ENCODE data around the gene TIPIN. TPM values are rescaled to one million over a fixed set of nuclear protein-coding genes. Genes with fewer than 3 reads are reported as not detected.
A peak's percentile ranks its signal among the peaks of the same experiment; 100 is the strongest.
"Not testable (repeated sequence)": the region's sequence is repeated elsewhere in the genome, so short reads cannot be mapped to it uniquely, and the experiment has no call there.

The TIPIN gene
- total RNA-seq, 1 donor from 2014 or later: 4.6 TPM

DNA sequence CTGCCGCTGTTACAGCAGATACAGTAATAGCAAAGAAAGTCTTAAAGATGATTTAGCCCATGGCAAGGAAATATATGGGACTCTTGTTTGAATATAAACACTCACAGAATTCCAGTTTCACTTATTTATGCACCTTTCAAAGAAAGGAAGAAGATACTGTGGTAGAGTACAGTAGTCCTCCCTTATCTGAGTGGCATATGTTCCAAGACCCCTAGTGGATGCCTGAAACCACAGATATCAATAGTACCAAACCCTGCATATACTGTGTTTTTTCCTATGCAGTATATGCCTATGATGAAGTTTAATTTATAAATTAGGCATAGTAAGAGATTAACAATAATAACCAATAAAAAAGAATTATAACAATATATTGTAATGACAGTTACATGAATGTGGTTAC is 38.4 kb upstream of the TIPIN start:
- H3K4me3 ChIP-seq: no peak overlapping the region
- H3K27ac ChIP-seq: no peak overlapping the region
- H3K4me1 ChIP-seq: peaks cover 16% of the 10 kb centered on the region
- intact Hi-C loops (cut with DNase I): no loop called here
- TF ChIP-seq, protein P1, sequence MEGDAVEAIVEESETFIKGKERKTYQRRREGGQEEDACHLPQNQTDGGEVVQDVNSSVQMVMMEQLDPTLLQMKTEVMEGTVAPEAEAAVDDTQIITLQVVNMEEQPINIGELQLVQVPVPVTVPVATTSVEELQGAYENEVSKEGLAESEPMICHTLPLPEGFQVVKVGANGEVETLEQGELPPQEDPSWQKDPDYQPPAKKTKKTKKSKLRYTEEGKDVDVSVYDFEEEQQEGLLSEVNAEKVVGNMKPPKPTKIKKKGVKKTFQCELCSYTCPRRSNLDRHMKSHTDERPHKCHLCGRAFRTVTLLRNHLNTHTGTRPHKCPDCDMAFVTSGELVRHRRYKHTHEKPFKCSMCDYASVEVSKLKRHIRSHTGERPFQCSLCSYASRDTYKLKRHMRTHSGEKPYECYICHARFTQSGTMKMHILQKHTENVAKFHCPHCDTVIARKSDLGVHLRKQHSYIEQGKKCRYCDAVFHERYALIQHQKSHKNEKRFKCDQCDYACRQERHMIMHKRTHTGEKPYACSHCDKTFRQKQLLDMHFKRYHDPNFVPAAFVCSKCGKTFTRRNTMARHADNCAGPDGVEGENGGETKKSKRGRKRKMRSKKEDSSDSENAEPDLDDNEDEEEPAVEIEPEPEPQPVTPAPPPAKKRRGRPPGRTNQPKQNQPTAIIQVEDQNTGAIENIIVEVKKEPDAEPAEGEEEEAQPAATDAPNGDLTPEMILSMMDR (IDR thresholded peaks at IDR 0.05): no peak
- no peak for ATAC-seq
- no peak for DNase-seq
- no peaks in the 10 kb centered on the region for H3K27me3 ChIP-seq
- no peaks in the 10 kb centered on the region for H3K9me3 ChIP-seq
- H3K36me3 ChIP-seq: no peaks in the 10 kb centered on the region

DNA sequence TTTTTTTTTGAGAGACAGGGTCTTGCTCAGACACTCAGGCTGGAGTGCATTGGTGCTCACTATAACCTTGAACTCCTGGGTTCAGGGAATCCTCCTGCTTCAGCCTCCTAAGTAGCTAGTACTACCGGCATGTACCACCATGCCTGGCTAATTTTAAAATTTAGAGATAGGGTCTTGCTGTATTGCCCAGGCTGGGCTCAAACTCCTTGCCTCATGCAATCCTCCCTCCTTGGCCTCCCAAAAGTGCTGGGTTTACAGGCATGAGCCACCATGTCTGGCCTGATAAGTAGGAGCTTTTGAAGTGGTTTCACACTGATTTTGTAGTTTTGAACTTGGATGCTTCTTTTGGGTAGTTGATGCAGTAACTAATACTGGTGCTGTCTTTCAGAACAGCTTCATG is 38.0 kb upstream of the TIPIN start:
- DNase-seq: no peak
- Histone ChIP-seq H3K36me3 (no peaks in the 10 kb centered on the region), H3K4me1 (peaks cover 21% of the 10 kb centered on the region), H3K27me3 (no peaks in the 10 kb centered on the region), H3K27ac (no peak overlapping the region), H3K4me3 (no peak overlapping the region), H3K9me3 (no peaks in the 10 kb centered on the region)
- intact Hi-C loops (cut with DNase I): no loop called here
- TF ChIP-seq, protein P1 (IDR thresholded peaks at IDR 0.05): no peak
- ATAC-seq: no peak

DNA sequence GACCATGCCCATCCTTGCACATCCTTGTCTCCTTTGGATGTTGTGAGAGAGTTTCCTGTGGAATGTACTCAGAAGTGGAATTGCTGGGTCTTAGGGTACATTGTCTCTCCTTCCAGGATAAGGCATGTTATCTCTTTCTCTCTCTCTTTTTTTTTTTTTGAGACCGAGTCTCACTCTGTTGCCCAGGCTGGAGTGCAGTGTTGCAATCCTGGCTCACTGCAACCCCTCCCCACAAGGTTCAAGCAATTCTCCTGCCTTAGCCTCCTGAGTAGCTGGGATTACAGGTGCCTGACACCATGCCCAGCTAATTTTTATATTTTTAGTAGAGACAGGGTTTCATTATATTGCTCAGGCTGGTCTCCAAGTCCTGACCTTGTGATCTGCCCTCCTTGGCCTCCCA is 36.6 kb upstream of the TIPIN start:
- intact Hi-C loops (cut with DNase I); H3K36me3 ChIP-seq; DNase-seq; H3K27ac ChIP-seq; ATAC-seq; H3K9me3 ChIP-seq; H3K27me3 ChIP-seq; H3K4me3 ChIP-seq: not testable (repeated sequence)
- peaks cover 35% of the 10 kb centered on the region for H3K4me1 ChIP-seq

DNA sequence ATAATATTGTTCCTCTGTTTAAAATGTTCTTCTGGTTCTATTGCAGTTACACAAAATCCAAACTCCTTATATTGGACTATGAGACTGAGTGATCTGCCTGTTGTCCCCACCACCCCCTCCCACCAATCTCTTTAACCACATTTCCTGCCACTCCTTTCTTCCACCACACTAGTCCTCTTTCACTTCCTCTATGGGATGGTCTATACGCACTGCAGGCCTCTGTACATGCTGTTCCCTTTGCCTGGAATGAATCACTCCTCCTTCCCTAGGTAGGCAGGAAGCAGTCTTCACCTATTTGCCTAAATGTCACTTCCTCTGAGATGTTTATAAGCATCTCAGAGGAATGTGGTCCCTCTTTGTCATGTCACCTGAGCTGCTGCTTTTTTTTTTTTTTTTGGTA is 34.2 kb upstream of the TIPIN start:
- intact Hi-C loops (cut with DNase I): no loop called here
- H3K27ac ChIP-seq: no peak overlapping the region
- H3K4me1 ChIP-seq: peaks cover 42% of the 10 kb centered on the region
- H3K27me3 ChIP-seq: no peaks in the 10 kb centered on the region
- no peak for DNase-seq
- no peak overlapping the region for H3K4me3 ChIP-seq
- TF ChIP-seq, protein P1 (IDR thresholded peaks at IDR 0.05): no peak
- no peaks in the 10 kb centered on the region for H3K36me3 ChIP-seq
- H3K9me3 ChIP-seq: no peaks in the 10 kb centered on the region
- ATAC-seq: peak; percentile 45

DNA sequence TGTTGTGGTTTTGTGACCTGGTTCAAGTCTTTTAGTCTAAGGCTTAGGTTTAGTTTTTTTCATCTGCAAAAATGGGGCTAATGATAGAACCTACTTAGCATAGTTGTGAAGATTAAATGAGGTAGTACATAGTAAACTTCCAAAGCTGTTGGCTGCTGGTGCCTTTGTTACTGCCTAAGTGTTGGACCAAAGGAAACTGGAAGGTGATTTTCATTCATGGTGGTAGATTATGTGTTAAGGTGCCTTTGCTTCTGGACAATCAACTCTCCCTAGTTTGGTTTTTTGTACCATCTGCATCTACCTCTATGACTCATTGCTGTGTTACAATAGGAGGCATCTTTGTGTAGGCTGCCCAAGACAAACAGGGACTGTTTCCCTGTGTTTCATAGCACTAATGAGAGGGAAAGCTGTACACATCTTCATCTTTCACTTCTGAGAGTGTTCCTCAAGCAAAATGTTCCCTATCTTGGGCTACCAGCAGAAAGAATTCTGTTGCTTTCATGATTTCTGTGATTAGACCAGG is 33.4 kb upstream of the TIPIN start:
- H3K4me1 ChIP-seq: peaks cover 43% of the 10 kb centered on the region
- H3K9me3 ChIP-seq: no peaks in the 10 kb centered on the region
- no peaks in the 10 kb centered on the region for H3K36me3 ChIP-seq
- H3K27me3 ChIP-seq: no peaks in the 10 kb centered on the region
- H3K4me3 ChIP-seq: no peak overlapping the region
- TF ChIP-seq, protein P1 (IDR thresholded peaks at IDR 0.05): no peak
- H3K27ac ChIP-seq: no peak overlapping the region
- DNase-seq (no peak), ATAC-seq (no peak)
- intact Hi-C loops (cut with DNase I): loop anchor here (5.0 kb wide), 1 partner anchor 107 kb away; the partner anchor contains the start of gene SNAPC5

DNA sequence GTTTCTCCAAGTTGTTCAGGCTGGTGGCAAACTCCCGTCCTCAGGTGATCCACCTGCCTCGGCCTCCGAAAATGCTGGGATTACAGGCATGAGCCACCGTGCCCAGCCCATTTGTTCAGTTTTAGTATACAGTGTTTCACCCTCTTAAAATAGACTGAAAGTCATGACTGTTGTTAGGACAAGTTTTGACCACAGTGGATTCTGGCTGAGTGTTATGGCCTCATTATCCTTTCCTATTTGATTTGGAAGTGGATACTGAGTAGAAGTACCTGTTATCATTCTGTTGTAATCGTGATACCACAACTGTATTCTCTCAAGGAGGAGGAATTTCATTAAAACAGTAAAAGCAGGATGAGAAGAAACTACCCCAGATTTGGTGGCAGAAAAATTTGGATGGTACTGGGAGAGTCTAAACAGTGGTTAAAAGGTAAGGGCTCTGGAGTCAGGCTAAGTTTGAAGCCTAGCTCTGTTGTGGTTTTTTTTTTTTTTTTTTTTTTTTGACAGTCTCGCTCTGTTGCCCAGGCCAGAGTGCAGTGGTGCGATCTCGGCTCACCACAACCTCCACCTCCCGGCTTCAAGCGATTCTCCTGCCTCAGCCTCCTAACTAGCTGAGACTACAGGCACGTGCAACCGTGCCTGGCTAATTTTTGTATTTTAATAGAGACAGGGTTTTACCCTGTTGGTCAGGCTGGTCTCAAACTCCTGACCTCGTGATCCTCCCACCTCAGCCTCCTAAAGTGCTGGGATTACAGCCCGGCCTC is 32.8 kb upstream of the TIPIN start:
- Histone ChIP-seq H3K4me3 (no peak overlapping the region), H3K27ac (no peak overlapping the region), H3K36me3 (no peaks in the 10 kb centered on the region), H3K4me1 (peaks cover 43% of the 10 kb centered on the region), H3K27me3 (no peaks in the 10 kb centered on the region), H3K9me3 (no peaks in the 10 kb centered on the region)
- ATAC-seq (no peak), DNase-seq (no peak)
- TF ChIP-seq, protein P1 (IDR thresholded peaks at IDR 0.05): no peak
- intact Hi-C loops (cut with DNase I): loop anchor here (5.0 kb wide), 1 partner anchor 108 kb away; the partner anchor contains the start of gene SNAPC5

Measured in upper lobe of right lung (tissue), 1 donor.